Uterus (tissue), 4 donors: ENCODE measurements around the gene PLOD3. TPM values are rescaled to one million over a fixed set of nuclear protein-coding genes. Genes with fewer than 3 reads are reported as not detected.

Source experiments
- DNase-seq, 2 donors: peaks; one replicate each; pipeline ENCODE4 v3.0.0-alpha.2; 2019 to 2020
- H3K27ac ChIP-seq, 2 donors: fragments of 200-600 bp; sonication (generic); 1 replicate in 1 of 2; 2 replicates in 1 of 2; pipeline ENCODE4 v1.5.1; 2016 to 2018
- H3K27me3 ChIP-seq, 2 donors: fragments of 200-600 bp; sonication (generic); one replicate each; pipeline ENCODE4 v1.5.1; 2018 to 2019; ENCODE audit warnings: control low read depth in 1 of 2
- H3K36me3 ChIP-seq, 2 donors: fragments of 200-600 bp; sonication (generic); one replicate each; pipeline ENCODE4 v1.5.1; 2019; ENCODE audit warnings: control low read depth in 1 of 2
- H3K4me1 ChIP-seq, 2 donors: fragments of 200-600 bp; sonication (generic); one replicate each; pipeline ENCODE4 v1.5.1; 2018 to 2019; ENCODE audit warnings: control low read depth in 1 of 2
- H3K4me3 ChIP-seq, 2 donors: fragments of 200-600 bp; sonication (generic); 1 replicate in 1 of 2; 2 replicates in 1 of 2; pipeline ENCODE4 v1.5.1; 2018 to 2019; ENCODE audit warnings: mild to moderate bottlenecking in 1 of 2
- H3K9me3 ChIP-seq, 2 donors: fragments of 200-600 bp; sonication (generic); one replicate each; pipeline ENCODE4 v1.5.1; 2019; ENCODE audit warnings: control low read depth in 1 of 2
- POLR2A ChIP-seq, 2 donors: fragments of 450-650 bp; IDR thresholded peaks; one replicate each; pipeline ENCODE4 v1.6.1; 2016; ENCODE audit warnings: antibody characterized with exemption in 2 of 2, mild to moderate bottlenecking in 1 of 2, moderate library complexity in 1 of 2
- intact Hi-C: fragments of 100-400 bp; cut with DNase I; formaldehyde crosslinking; loops from one replicate; pipeline ENCODE4 v1.15.1; 2023; ENCODE audit warnings: low total_unique reads
- total RNA-seq, 4 donors: library from RNA; depleted of rRNA in 3 of 4; stranded (reverse); fragments of >200 nt in 3 of 4; gene quantifications; one replicate each; pipeline versions ENCODE4 v1.1.0 to v1.2.4, GENCODE V29; 2014 to 2023
- TF ChIP-seq, protein P1 (sequence below), 4 experiments: fragments of 200-600 bp in 2 of 4; fragments of 450-650 bp in 2 of 4; sonication (generic) in 2 of 4; IDR thresholded peaks; one replicate each; pipeline ENCODE4 v1.5.1; 2016 to 2019; ENCODE audit warnings: antibody characterized with exemption in 4 of 4, mild to moderate bottlenecking in 2 of 4, moderate library complexity in 1 of 4
- donor health status: DM: yes; HTN: yes; CAD: no.

PLOD3 gene
- total RNA-seq, 4 donors from 2014 or later: 29.2 to 75.4 (median 34.1) TPM

DNA sequence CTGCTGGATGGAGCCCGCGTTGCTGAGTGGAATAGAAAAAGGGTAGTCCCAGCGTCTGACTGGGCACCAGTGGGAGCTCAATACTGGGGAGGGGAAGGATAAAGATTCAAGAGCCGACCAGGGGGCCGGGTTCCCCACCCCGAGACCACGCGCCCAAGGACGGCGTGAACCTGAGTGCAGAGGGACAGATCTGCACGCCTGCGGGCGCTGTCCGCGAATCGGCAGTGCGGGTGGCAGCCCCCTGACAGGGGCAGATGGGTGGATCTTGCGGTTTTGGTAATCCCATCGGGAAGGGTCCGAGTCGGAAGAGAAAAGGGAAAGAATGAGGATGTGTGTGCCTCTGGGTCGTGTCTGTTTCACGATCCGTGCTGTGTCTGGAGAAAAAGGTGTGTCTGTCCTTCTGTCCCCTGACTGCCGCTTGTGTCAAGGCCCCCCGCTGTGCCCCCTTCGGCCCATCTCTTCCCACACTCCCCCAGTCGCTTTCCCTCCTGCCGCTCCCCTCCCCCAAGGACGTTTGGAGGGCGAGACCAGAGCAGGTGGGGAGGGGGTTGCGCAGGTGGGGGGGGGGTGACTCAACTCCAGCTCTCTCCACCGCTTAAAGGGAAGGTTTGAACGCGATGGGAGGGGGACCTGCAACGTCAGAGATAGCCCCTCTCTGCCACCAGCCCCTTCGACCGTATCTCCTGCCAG, 51.3 kb downstream of the PLOD3 start:
- intact Hi-C loops: no loop called here
- DNase-seq: no peak
- Histone ChIP-seq H3K4me1 (peaks cover 6 to 23% of the 10 kb centered on the region in 2 donors), H3K36me3 (no peaks in the 10 kb centered on the region), H3K4me3 (no peak overlapping the region), H3K9me3 (no peaks in the 10 kb centered on the region), H3K27me3 (peaks cover 39 to 55% of the 10 kb centered on the region in 2 donors), H3K27ac (no peak overlapping the region)
- TF ChIP-seq, protein P1, sequence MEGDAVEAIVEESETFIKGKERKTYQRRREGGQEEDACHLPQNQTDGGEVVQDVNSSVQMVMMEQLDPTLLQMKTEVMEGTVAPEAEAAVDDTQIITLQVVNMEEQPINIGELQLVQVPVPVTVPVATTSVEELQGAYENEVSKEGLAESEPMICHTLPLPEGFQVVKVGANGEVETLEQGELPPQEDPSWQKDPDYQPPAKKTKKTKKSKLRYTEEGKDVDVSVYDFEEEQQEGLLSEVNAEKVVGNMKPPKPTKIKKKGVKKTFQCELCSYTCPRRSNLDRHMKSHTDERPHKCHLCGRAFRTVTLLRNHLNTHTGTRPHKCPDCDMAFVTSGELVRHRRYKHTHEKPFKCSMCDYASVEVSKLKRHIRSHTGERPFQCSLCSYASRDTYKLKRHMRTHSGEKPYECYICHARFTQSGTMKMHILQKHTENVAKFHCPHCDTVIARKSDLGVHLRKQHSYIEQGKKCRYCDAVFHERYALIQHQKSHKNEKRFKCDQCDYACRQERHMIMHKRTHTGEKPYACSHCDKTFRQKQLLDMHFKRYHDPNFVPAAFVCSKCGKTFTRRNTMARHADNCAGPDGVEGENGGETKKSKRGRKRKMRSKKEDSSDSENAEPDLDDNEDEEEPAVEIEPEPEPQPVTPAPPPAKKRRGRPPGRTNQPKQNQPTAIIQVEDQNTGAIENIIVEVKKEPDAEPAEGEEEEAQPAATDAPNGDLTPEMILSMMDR (IDR thresholded peaks at IDR 0.05): no peak
- no peak for TF ChIP-seq POLR2A (IDR thresholded peaks at IDR 0.05)

DNA sequence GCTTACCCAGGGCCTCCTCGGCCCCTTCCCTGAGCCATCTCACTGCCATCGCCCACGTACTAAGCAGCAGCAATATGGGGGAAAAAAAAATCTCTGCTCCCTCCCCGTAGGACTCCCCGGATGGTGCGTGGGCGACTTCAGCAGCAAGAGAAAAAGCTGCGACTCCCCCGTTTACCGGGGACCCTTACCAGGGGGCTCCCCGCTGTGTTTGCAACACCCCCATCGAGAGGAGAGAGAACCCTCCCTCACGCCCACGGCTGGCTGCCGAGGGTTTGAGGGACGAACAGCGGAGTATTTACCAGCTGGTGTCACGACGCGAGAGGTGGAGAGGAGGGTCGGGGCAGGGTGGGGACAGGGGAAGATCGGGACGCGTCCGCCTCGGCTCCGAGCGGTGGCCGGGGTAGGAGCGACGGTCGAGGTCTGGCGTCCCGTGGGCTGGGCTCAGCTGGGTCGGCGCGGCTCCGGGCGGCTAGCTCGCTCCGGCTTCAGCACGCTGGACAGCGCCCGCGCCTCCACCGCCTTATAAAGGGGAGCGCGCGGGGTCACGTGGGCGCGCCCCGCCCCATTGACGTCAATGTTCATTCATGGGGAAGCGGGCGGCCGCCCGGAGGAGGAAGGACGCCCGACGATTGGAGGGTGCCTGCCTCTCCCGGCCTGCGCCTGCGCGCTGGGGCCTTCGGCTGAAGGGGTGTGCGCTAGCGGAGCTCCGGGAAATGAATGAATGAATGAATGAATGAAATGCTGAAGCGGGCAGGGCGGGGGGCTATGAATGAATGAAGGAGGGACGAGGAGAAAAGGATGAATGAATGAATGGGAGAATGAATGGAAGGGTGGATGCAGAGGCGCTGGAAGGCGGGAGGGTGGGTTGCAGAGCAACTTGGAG, 52.1 kb downstream of the PLOD3 start, which contains the start of gene VGF:
Gene VGF, minus strand, starts transcription at position 495 of the 883 bp plus-strand sequence. CDS start 726 bp downstream, outside the sequence.
- Histone ChIP-seq H3K36me3 (no peaks in the 10 kb centered on the region), H3K27ac (no peak within 1 kb of the TSS), H3K9me3 (no peaks in the 10 kb centered on the region), H3K4me3 (no peak within 1 kb of the TSS), H3K27me3 (peaks cover 39 to 47% of the 10 kb centered on the region in 2 donors), H3K4me1 (peaks cover 6 to 23% of the 10 kb centered on the region in 2 donors)
- TF ChIP-seq, protein P1 (IDR thresholded peaks at IDR 0.05): no peak
- TF ChIP-seq POLR2A (IDR thresholded peaks at IDR 0.05): no peak
- DNase-seq: peak; percentile 77 to 85
- intact Hi-C loops: no loop called here

DNA sequence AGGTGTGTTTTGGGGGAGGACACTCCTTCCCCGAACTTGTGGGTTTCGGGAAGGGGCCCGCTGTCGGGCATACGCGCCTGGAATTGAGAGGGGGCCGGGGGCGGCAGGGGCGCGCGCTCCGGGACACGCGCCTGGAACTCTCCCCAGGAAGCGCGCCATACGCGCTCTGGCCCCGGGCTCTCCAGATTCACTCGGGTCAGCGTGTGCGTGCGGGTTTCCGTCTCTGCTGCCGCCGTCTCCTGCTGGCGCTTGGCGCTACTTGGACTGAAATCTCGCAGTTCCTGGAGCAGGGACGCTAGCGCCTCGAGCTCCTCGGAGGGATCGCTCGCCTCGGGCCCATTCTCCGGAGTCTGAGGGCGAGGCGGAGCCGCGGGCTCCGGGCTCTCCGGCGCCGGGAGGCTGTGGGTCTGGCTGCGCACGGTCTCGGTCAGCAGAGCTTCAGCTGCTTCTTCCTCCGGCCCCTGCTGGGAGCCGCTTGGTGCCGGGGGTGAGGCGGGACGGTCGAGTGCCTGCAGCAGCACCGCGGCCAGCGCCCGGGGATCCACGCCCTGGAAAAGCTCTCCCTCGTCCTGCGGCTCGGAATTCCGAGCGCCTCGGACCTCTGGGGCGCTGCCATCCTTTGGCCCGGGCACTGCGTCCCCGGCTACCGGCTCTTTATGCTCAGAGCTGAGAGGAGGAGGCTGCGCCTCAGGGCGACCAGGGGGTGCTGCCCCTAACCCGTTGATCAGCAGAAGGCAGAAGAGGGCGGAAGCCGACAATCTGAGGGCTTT, 53.1 kb downstream of the PLOD3 start:
- peaks cover 6 to 23% of the 10 kb centered on the region in 2 donors for H3K4me1 ChIP-seq
- peak overlapping the region in 1 of 2 donors; percentile 36 for H3K4me3 ChIP-seq
- H3K36me3 ChIP-seq: no peaks in the 10 kb centered on the region
- H3K27ac ChIP-seq: no peak overlapping the region
- DNase-seq: no peak
- no peaks in the 10 kb centered on the region for H3K9me3 ChIP-seq
- H3K27me3 ChIP-seq: peaks cover 30 to 36% of the 10 kb centered on the region in 2 donors
- TF ChIP-seq POLR2A (IDR thresholded peaks at IDR 0.05): no peak
- TF ChIP-seq, protein P1 (IDR thresholded peaks at IDR 0.05): no peak
- intact Hi-C loops: no loop called here

DNA sequence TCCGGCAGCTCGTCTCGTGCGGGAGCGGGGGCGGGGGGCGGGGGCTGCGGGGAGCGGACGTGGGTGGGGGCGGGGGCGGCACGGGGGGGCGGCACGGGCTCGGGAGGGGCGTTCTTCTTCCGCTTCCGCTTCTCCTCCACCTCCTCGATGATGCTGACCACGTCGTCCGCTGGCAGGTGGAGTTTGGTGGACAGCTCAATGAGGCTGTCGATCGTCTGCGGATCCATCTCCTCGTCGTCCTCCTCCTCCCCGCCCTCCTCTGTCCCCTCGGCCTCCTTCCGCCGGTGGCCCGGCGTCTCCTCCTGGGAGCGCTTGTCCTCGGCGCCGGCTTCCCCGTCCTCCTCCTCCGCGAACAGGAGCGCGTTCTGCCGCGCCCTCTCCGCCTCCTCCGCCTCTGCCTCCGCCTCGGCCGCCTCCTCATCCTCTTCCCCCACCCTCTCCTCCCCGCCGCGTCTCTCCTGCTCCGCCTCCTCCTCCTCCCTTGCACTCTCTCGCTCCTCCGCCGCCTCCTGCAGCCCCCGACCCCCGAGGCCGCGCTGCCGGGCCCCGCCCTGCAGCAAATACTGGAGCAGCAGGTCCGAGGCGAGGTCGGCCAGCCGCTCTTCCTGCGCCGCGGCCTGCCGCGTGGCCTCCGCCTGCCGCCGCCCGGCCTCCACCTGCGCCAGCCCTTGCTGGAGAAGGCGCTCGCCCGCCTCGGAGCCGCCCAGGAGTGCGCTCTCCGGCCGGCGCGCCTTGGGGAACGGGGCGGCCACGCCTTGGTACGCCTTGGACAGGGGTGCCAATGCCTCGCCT, 53.9 kb downstream of the PLOD3 start:
- Histone ChIP-seq H3K27me3 (peaks cover 30 to 32% of the 10 kb centered on the region in 2 donors), H3K36me3 (no peaks in the 10 kb centered on the region), H3K27ac (no peak overlapping the region), H3K4me3 (peak overlapping the region in 1 of 2 donors; percentile 36), H3K9me3 (no peaks in the 10 kb centered on the region), H3K4me1 (peaks cover 6 to 23% of the 10 kb centered on the region in 2 donors)
- no peak for TF ChIP-seq POLR2A (IDR thresholded peaks at IDR 0.05)
- DNase-seq: no peak
- intact Hi-C loops: no loop called here
